Measurements from ENCODE around the gene RPRML.

Gene RPRML

DNA sequence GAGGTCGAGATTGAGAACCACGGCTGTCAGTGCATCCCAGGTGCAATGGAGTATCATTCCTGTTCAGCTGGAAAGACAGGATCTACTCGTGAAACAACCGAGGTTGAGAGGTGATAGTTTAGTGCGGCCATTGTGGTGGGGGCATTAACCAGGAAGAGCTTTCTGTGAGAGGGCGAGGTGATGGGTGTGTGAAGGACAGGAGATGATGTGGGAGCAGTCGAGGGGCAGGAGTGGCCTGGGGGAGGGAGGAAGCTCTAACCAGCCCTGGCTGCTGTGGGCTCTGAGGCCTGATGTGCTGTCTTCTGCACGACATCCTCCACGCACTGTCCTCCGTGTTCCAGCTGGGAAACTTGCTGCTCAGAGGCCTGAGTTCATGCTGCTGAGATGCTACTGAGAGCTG lies 34.1 kb downstream of the RPRML start:
- no peak for DNase-seq (ENCODE audit: low spot score)

DNA sequence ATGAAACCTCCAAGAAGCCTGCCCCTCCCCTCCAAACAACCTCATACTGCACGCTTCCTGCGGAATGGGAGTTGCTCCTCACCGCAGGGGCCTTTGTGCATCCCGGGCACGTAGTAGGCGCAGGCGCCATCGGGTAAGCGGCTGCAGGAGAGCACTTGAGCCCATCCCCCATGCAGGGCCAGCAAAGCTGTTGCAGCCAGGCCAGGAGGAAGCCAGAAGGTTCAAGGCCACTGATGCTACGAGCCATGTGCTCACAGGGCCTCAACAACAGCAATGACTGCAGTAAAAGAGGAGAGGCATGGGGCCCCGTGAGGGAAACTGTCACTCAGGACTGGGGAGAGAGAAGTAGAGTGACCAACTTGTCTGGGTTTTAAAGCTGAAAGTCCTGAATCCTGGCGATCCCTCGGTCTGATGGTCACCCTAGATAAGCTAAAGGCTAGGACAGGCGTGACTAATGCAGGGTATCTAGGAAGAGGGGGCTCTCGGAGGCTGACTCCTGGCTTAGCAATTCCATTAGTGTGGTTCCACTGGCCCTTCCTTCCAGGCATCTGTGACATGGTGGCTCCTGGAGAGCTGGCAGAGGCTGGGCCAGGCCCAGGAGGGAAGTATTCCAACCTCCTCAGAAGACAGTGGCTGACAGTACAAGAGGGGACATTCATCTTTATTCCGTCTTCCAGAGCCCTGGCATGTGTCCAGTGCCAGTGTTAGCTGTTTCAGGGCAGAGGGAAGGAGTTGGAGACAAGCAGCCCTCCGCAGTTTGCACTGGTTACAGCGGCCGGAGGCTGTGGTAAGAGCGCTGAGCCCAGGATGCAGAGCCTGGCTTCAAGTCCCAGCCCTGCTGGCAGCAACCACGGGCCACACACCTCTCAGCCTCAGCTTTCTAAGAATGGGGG lies 35.3 kb downstream of the RPRML start:
- no peak for DNase-seq (ENCODE audit: low spot score)

DNA sequence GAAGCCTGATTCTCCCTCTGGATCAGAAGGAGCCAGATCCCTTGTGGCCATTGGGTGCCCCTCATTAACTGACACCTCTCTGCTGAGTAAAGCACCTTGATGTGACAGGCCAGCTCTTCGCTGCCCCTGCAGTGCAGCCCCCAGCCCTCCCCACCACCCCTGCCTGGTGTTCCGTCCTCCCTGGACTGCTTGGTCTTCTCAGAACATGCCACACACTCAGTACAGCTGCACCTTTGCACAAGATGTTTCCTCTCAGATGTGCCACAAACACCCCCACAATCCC lies 35.9 kb downstream of the RPRML start:
- no peak for DNase-seq (ENCODE audit: low spot score)

GRCh38 chr17:46942441-46943217 lies 36.4 kb downstream of the RPRML start:
- peak; percentile 38 for DNase-seq (ENCODE audit: low spot score)

GRCh38 chr17:46940692-46941404 lies 38.2 kb downstream of the RPRML start:
- peak; percentile 61 for DNase-seq (ENCODE audit: low spot score)

DNA sequence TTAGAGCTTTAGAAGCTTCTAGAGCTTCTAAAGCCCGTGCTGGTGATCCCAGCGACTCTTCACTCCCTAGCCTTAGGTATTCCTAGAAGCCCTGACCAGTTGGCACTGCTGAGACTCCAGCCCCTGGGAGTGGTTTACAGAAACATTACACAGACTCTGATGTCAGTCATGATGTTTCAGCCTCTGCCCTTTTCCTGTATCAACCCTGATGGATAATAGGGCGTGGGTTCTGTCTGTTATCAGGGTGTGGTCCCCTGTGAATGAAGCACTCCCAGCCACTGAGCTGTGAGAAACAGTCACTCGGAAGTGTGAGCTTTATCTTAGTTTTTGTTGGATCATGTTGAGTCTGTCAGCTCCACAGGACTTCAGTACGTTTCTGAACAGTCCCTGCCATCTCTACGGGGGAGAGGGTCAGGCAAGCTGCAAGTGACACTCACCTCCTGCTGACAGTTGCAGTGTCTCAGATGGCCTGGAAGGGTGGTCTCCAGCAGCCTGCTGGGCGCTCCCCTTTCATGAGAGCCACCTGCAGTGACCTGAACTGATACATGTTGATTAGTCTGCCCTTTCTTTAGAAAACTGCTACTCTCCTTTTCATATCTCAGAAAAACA lies 43.3 kb downstream of the RPRML start:
- DNase-seq (ENCODE audit: low spot score): no peak

- DNase-seq (ENCODE audit: low spot score): no peak
Measured at GRCh38 chr17:46931596-46931995, 47.5 kb downstream of the RPRML start.

DNA sequence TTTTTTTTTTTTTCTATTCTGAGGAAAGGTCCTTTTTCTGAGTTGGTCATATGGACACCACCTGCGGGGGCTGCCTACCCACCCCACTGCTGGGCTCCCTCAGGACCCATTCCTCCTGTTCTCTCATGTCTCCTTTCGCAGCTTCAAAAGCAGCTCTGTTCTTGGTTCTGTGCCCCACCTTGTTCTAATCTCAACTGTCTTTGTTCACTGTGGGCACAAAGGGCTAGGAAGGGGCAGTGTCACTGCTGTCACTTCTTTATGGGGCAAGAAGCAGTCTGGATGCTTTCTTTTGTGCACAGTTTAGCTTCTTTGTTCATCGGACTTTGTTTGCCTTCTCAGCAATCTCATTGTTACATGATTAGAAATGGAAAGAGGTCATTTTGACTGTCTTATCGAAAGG lies 49.0 kb downstream of the RPRML start:
- DNase-seq (ENCODE audit: low spot score): no peak

GRCh38 chr17:46929413-46929812 lies 49.6 kb downstream of the RPRML start:
- no peak for DNase-seq (ENCODE audit: low spot score)

DNA sequence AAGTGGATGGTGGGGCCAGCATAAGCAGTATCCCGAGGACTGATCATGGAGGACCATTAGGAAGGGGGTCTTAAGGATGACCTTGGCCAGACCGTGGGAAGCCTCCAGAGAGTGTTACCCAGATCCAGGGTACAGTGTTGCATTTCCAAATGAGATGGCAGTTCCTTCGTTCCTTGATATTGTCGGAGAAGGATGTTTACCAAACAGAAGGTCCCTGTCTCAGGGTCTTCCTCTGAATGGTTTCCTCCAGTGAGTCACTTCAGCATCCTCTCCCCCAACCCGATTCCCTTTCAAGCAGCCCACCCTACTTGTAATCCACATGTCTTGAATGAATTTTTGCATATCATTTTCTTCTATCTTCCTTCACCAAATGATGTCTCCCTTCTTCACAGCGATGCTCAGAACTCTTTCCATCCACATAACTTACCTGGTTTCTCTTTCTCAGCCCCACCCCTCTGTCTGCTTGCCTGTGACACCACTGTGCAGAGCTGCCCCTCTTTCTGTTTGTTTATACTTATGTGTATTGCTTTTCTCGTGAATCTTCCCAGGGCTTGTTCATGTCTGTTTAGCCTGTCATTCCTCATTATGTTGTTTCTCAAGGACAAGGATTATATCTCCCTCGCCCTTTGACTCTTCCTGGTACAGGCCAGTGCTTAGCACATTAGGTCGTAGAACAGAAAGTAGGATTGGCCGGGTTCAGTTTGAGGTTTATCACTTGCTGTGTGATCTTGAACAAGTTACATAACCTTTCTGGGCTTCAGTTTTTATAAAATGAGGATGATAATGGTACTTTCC lies 50.4 kb downstream of the RPRML start:
- no peak for DNase-seq (ENCODE audit: low spot score)

Data from CD4-positive, alpha-beta T cell treated with Interleukin-2 at 100 ng/mL for 4 hours (primary cell).